ENCODE results near the gene NDNF.

The NDNF gene

GRCh38 chr4:121014544-121014943 is 57.8 kb downstream of the NDNF start:
- no peak overlapping the region for H3K9ac ChIP-seq (ENCODE audit: low read depth, low read length)
- H3K27ac ChIP-seq (ENCODE audit: low read depth, low read length), result no peak overlapping the region
- no peaks in the 10 kb centered on the region for H3K9me3 ChIP-seq (ENCODE audit: insufficient read depth, low read depth, low read length)
- H3K36me3 ChIP-seq (ENCODE audit: insufficient read depth, low read length), result no peaks in the 10 kb centered on the region
- 100% methylated on average over 1 of the region's 1 CpG for WGBS
- H3K4me1 ChIP-seq (ENCODE audit: insufficient read depth, low read length), result peaks cover 38% of the 10 kb centered on the region
- H3K4me3 ChIP-seq (ENCODE audit: low read length), result no peak overlapping the region
- H3K27me3 ChIP-seq (ENCODE audit: insufficient read depth, low read length), result no peaks in the 10 kb centered on the region

GRCh38 chr4:121011780-121012340 is 60.5 kb downstream of the NDNF start:
- Histone ChIP-seq H3K4me3 (ENCODE audit: low read length) (no peak overlapping the region; the same call in 1 of the 2 replicates), H3K9ac (ENCODE audit: low read depth, low read length) (no peak overlapping the region), H3K27ac (ENCODE audit: low read depth, low read length) (no peak overlapping the region), H3K4me1 (ENCODE audit: insufficient read depth, low read length) (peaks cover 45% of the 10 kb centered on the region), H3K9me3 (ENCODE audit: insufficient read depth, low read depth, low read length) (no peaks in the 10 kb centered on the region), H3K27me3 (ENCODE audit: insufficient read depth, low read length) (no peaks in the 10 kb centered on the region), H3K36me3 (ENCODE audit: insufficient read depth, low read length) (no peaks in the 10 kb centered on the region)
- WGBS, result no CpG with 5 or more reads among the region's 1 CpG

- no peaks in the 10 kb centered on the region for H3K27me3 ChIP-seq (ENCODE audit: insufficient read depth, low read length)
- no peak overlapping the region for H3K27ac ChIP-seq (ENCODE audit: low read depth, low read length)
- no peak overlapping the region for H3K4me3 ChIP-seq (ENCODE audit: low read length)
- no peaks in the 10 kb centered on the region for H3K9me3 ChIP-seq (ENCODE audit: insufficient read depth, low read depth, low read length)
- 56% methylated on average over 1 of the region's 2 CpGs for WGBS
- H3K4me1 ChIP-seq (ENCODE audit: insufficient read depth, low read length), result peaks cover 45% of the 10 kb centered on the region
- no peaks in the 10 kb centered on the region for H3K36me3 ChIP-seq (ENCODE audit: insufficient read depth, low read length)
- no peak overlapping the region for H3K9ac ChIP-seq (ENCODE audit: low read depth, low read length)
Observed at GRCh38 chr4:121011138-121011537, 61.2 kb downstream of the NDNF start.

GRCh38 chr4:121009578-121010478 is 62.5 kb downstream of the NDNF start:
- Histone ChIP-seq H3K4me1 (ENCODE audit: insufficient read depth, low read length) (peaks cover 45% of the 10 kb centered on the region), H3K9ac (ENCODE audit: low read depth, low read length) (no peak overlapping the region), H3K9me3 (ENCODE audit: insufficient read depth, low read depth, low read length) (no peaks in the 10 kb centered on the region), H3K27me3 (ENCODE audit: insufficient read depth, low read length) (no peaks in the 10 kb centered on the region), H3K27ac (ENCODE audit: low read depth, low read length) (no peak overlapping the region), H3K4me3 (ENCODE audit: low read length) (no peak overlapping the region), H3K36me3 (ENCODE audit: insufficient read depth, low read length) (no peaks in the 10 kb centered on the region)
- WGBS, result 68% methylated on average over 3 of the region's 3 CpGs

- H3K36me3 ChIP-seq (ENCODE audit: insufficient read depth, low read length), result no peaks in the 10 kb centered on the region
- 0% methylated on average over 1 of the region's 1 CpG for WGBS
Observed at GRCh38 chr4:121007660-121008059, 64.7 kb downstream of the NDNF start.

GRCh38 chr4:121003863-121004262 is 68.5 kb downstream of the NDNF start:
- Histone ChIP-seq H3K27me3 (ENCODE audit: insufficient read depth, low read length) (no peaks in the 10 kb centered on the region), H3K9ac (ENCODE audit: low read depth, low read length) (no peak overlapping the region), H3K36me3 (ENCODE audit: insufficient read depth, low read length) (no peaks in the 10 kb centered on the region), H3K27ac (ENCODE audit: low read depth, low read length) (no peak overlapping the region), H3K4me1 (ENCODE audit: insufficient read depth, low read length) (0 out of 2 replicates have a peak, but pooled peaks cover under 1% of the 10 kb centered on the region), H3K4me3 (ENCODE audit: low read length) (no peak overlapping the region), H3K9me3 (ENCODE audit: insufficient read depth, low read depth, low read length) (peaks cover 12% of the 10 kb centered on the region)
- WGBS, result 84% methylated on average over 4 of the region's 4 CpGs

More at GRCh38 chr4:121007660-121008059, 64.7 kb downstream of the NDNF start:
- Histone ChIP-seq H3K9ac (ENCODE audit: low read depth, low read length) (no peak overlapping the region), H3K4me3 (ENCODE audit: low read length) (no peak overlapping the region), H3K9me3 (ENCODE audit: insufficient read depth, low read depth, low read length) (peaks cover 12% of the 10 kb centered on the region), H3K27ac (ENCODE audit: low read depth, low read length) (no peak overlapping the region), H3K27me3 (ENCODE audit: insufficient read depth, low read length) (no peaks in the 10 kb centered on the region), H3K4me1 (ENCODE audit: insufficient read depth, low read length) (peaks cover 38% of the 10 kb centered on the region)

- Histone ChIP-seq H3K9ac (ENCODE audit: low read depth, low read length) (no peak overlapping the region), H3K27me3 (ENCODE audit: insufficient read depth, low read length) (no peaks in the 10 kb centered on the region), H3K4me1 (ENCODE audit: insufficient read depth, low read length) (peaks cover 9% of the 10 kb centered on the region), H3K27ac (ENCODE audit: low read depth, low read length) (no peak overlapping the region), H3K36me3 (ENCODE audit: insufficient read depth, low read length) (no peaks in the 10 kb centered on the region), H3K9me3 (ENCODE audit: insufficient read depth, low read depth, low read length) (no peaks in the 10 kb centered on the region), H3K4me3 (ENCODE audit: low read length) (no peak overlapping the region)
- 100% methylated on average over 1 of the region's 1 CpG for WGBS
Observed at GRCh38 chr4:120995266-120996010, 76.9 kb downstream of the NDNF start.

GRCh38 chr4:120994521-120994920 is 77.8 kb downstream of the NDNF start:
- Histone ChIP-seq H3K4me3 (ENCODE audit: low read length) (no peak overlapping the region), H3K36me3 (ENCODE audit: insufficient read depth, low read length) (no peaks in the 10 kb centered on the region), H3K27ac (ENCODE audit: low read depth, low read length) (no peak overlapping the region), H3K9ac (ENCODE audit: low read depth, low read length) (no peak overlapping the region), H3K27me3 (ENCODE audit: insufficient read depth, low read length) (no peaks in the 10 kb centered on the region), H3K9me3 (ENCODE audit: insufficient read depth, low read depth, low read length) (no peaks in the 10 kb centered on the region), H3K4me1 (ENCODE audit: insufficient read depth, low read length) (peaks cover 9% of the 10 kb centered on the region)
- 100% methylated on average over 1 of the region's 1 CpG for WGBS

- Histone ChIP-seq H3K27me3 (ENCODE audit: insufficient read depth, low read length) (no peaks in the 10 kb centered on the region), H3K9me3 (ENCODE audit: insufficient read depth, low read depth, low read length) (no peaks in the 10 kb centered on the region), H3K36me3 (ENCODE audit: insufficient read depth, low read length) (no peaks in the 10 kb centered on the region), H3K4me3 (ENCODE audit: low read length) (no peak overlapping the region), H3K27ac (ENCODE audit: low read depth, low read length) (no peak overlapping the region), H3K9ac (ENCODE audit: low read depth, low read length) (no peak overlapping the region), H3K4me1 (ENCODE audit: insufficient read depth, low read length) (peaks cover 9% of the 10 kb centered on the region)
- 95% methylated on average over 2 of the region's 2 CpGs for WGBS
Observed at GRCh38 chr4:120991885-120992284, 80.5 kb downstream of the NDNF start.

- Histone ChIP-seq H3K27me3 (ENCODE audit: insufficient read depth, low read length) (no peaks in the 10 kb centered on the region), H3K4me3 (ENCODE audit: low read length) (no peak overlapping the region), H3K27ac (ENCODE audit: low read depth, low read length) (no peak overlapping the region), H3K9me3 (ENCODE audit: insufficient read depth, low read depth, low read length) (no peaks in the 10 kb centered on the region), H3K4me1 (ENCODE audit: insufficient read depth, low read length) (peaks cover 9% of the 10 kb centered on the region), H3K9ac (ENCODE audit: low read depth, low read length) (no peak overlapping the region), H3K36me3 (ENCODE audit: insufficient read depth, low read length) (no peaks in the 10 kb centered on the region)
- 97% methylated on average over 2 of the region's 2 CpGs for WGBS
Observed at GRCh38 chr4:120990246-120990645, 82.1 kb downstream of the NDNF start.
